DMS53 treated with DMSO at 0.1 percent for 48 hours (cell line): ENCODE results near the gene LRRC4.

ENCODE experiments used
- DNase-seq: peaks from one replicate; lab custom pipeline; 2025; ENCODE audit not compliant: unreplicated experiment; lab: John Stamatoyannopoulos, UW

Gene LRRC4

GRCh38 chr7:128060018-128060417 is 28.8 kb upstream of the LRRC4 start:
- no peak for DNase-seq

GRCh38 chr7:128059143-128059988 is 28.1 kb upstream of the LRRC4 start:
- no peak for DNase-seq

- DNase-seq = no peak
These were observed 26.7 kb upstream of the LRRC4 start for GRCh38 chr7:128057909-128058308.

GRCh38 chr7:128056901-128057300 is 25.7 kb upstream of the LRRC4 start:
- no peak for DNase-seq

GRCh38 chr7:128055637-128056036 is 24.4 kb upstream of the LRRC4 start:
- no peak for DNase-seq

- DNase-seq = no peak
These were observed 23.3 kb upstream of the LRRC4 start for GRCh38 chr7:128054511-128054910.

- DNase-seq = no peak
These were observed 22.8 kb upstream of the LRRC4 start for GRCh38 chr7:128053991-128054390.

GRCh38 chr7:128053023-128053422 is 21.8 kb upstream of the LRRC4 start:
- peak; percentile 9 for DNase-seq

GRCh38 chr7:128052404-128052803 is 21.2 kb upstream of the LRRC4 start:
- no peak for DNase-seq

- no peak for DNase-seq
These were observed 14.5 kb upstream of the LRRC4 start for GRCh38 chr7:128045766-128046165.

- no peak for DNase-seq
These were observed 13.9 kb upstream of the LRRC4 start for GRCh38 chr7:128045158-128045557.

- no peak for DNase-seq
These were observed 12.8 kb upstream of the LRRC4 start for GRCh38 chr7:128044064-128044463.

GRCh38 chr7:128042012-128042411 is 10.8 kb upstream of the LRRC4 start:
- no peak for DNase-seq

GRCh38 chr7:128041203-128041602 is 10.0 kb upstream of the LRRC4 start:
- no peak for DNase-seq

GRCh38 chr7:128040205-128040604 is 9.0 kb upstream of the LRRC4 start:
- DNase-seq = no peak

- DNase-seq = no peak
These were observed 8.3 kb upstream of the LRRC4 start for GRCh38 chr7:128039544-128039953.

GRCh38 chr7:128037880-128038619 is 6.8 kb upstream of the LRRC4 start:
- no peak for DNase-seq

GRCh38 chr7:128037081-128037480 is 5.8 kb upstream of the LRRC4 start:
- no peak for DNase-seq

GRCh38 chr7:128036226-128036940 is 5.1 kb upstream of the LRRC4 start:
- DNase-seq = no peak

- no peak for DNase-seq
These were observed 4.5 kb upstream of the LRRC4 start for GRCh38 chr7:128035712-128036111.

- DNase-seq = no peak
These were observed 3.6 kb upstream of the LRRC4 start for GRCh38 chr7:128034825-128035224.

- no peak for DNase-seq
These were observed 2.0 kb upstream of the LRRC4 start for GRCh38 chr7:128033246-128033645.
